Measurements from ENCODE around the gene ARSB.
A peak's percentile ranks its signal among the peaks of the same experiment; 100 is the strongest.

ARSB gene

DNA sequence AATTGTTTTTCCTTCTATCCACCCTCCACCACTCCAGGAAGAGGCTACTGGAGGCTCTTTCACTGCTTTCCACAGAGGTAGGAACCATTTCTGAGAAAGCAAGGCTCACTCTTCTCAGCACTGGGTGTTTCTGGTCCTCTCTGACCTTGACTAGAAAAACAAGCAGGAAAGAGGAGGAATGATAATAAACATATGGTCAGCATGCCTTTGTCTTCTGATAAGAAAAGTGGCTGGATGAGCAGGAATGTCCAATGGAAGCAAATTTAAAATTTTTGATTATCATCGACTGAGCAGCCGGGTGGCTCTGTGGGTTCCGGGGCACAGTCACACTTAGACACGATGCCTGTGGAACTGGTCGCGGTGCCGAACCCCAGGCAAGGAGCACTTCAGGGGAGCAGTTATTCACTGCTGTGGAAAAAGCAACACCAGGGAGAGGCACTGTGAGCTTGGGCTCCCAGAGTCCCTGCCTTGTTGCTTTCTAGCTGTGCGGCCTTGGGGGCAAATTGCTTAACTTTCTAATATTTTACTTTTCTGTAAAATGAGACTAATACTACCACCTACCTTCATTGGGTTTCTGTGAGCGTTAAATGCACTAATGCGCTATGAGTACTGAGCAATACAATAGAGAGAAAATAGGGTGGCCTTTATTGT, 179.5 kb downstream of the ARSB start:
- DNase-seq (no peak), ATAC-seq (no peak)

DNA sequence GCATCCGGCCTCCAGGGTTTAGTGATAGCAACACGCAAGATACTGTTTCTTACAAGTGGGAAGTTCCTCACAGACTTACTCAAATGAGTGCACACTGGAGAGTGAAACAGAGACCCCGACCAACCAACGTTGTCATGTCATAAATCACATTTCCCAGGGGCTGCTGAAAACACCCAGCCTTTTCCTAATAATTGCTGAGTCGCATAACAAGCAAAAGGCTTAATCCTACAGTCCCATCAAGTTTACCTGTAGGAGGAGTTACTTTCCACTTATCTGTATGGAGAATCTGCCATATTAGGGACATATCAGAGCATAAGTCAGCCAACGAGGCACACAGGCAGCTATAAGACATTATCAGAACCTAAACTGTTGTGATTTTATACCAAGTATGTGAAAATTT, 180.1 kb downstream of the ARSB start:
- ATAC-seq (no peak), DNase-seq (no peak)

DNA sequence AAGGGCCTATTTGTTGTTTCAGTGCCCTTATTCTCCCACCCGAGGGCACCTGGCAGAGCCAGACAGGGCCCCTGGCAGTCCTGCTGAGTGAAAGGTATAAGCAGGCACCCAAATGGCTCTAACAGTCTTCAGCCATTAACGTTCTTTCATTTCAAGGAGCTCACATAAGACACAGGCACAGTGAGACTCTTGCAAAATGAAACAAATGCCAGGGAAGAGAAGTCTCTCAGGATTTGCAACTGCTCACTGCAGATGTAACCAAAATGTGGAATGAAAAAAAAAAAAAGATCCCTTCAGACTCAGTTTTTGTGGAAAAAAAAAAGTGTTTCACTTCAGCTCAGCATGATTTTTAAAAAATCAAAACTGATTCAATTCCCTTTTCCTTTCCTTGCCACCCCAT, 181.2 kb downstream of the ARSB start:
- ATAC-seq (no peak), DNase-seq (no peak)

GRCh38 chr5:78803353-78803752, 181.8 kb downstream of the ARSB start:
- ATAC-seq (no peak), DNase-seq (no peak)

DNA sequence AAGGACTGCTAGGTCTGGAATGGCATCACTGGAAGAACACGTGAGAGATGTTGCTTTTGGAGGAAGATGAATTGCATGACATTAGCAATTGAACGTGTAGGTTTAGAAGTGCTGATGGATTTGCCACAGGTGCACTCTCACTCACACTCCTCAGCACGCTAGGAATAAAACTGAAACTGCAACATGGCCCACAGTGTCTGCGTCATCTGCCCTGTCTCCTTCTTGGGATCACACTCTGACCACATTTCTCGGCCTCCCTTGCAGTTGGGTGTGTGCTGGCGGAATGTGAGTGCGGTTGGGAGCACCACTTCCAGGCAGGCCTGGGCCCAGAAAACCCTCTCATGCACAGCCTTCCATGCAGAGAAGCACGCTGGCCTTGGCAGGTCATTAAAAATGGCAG, 183.7 kb downstream of the ARSB start:
- DNase-seq (no peak), ATAC-seq (no peak)

DNA sequence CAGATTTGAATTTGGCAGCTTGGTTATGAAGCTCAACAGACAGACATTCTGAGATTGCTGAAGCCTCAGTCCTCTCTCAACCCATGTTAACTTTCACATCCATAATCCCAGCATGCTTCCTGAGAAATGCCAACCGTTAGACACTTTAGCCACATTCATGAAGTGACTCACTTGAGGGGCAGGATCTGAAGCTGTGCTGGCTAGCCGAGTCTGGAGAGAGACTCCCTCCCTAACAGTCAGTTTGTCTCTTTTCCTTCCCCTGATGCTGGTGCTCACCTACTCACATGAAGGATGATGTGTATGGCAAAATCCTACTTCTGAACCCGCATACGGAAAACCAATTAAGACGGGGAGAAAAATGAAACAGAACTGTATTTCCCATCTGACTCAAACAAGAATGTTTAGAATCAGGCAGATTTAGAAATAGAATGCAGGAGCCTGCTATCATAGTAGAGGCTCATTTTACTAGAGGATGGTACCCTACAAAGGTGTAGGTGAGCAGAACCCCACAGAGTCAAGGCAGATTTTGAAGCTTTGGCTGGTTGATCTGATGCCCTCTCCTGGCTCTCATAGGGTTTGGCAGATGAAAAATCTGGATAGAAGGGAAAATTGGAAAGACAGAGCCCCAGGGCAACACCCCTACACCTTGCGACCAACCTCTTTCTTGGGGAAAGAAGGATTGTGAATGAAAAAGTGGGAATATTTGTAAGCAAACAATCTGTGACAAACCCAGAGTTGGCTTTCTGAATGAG, 185.7 kb downstream of the ARSB start:
- DNase-seq: no peak

GRCh38 chr5:78798673-78799029, 186.5 kb downstream of the ARSB start:
- no peak for DNase-seq

More for the DNA sequence above, 185.7 kb downstream of the ARSB start:
- ATAC-seq: no peak

GRCh38 chr5:78797936-78798672, 187.0 kb downstream of the ARSB start:
- DNase-seq (no peak), ATAC-seq (no peak)

More at GRCh38 chr5:78798673-78799029, 186.5 kb downstream of the ARSB start:
- ATAC-seq: no peak

DNA sequence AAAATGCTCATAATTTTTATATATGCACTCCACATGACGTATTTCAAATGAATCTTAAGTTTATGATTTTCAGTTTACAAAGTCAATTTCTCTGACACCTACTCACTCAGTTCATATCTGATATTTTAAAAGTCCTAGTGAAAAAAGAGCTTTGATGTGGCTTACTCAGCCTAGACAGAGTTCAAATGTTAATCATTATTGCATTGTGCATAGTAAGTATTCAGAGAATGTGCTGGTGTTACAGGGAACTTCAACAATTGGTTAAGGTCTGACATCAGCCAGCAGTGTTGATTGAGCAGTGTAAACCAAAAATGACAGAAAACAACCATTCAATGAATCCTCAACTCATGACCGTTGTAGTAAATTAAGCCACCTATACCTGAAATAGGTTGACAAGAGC, 189.4 kb downstream of the ARSB start:
- DNase-seq (no peak), ATAC-seq (peak; percentile 55)

DNA sequence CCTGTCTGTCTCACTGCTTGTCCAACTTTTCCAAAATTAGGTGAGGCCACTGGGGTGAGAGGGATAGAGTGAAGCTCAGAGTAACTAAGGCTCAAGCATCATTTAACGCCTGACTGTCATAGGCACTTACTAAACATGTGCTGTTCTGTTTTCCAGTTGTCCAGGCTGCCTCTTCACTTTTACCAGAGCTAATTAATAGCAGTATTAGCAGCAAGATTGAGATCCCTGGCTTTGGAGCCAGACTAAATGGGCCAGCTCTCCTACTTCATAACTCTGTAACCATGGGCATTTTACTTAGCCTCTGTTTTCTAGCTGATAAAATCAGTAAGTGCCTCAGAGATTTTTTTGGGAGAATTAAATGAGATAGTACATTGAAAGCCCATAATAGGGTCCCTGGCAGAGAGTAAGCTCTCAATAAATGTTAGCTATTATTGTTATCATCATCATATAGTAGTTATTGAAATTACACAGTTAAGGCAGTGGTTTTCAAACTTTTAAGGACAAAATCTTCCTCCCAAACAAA, 190.4 kb downstream of the ARSB start:
- no peak for ATAC-seq
- DNase-seq: no peak

GRCh38 chr5:78793907-78794662, 191.0 kb downstream of the ARSB start:
- no peak for ATAC-seq
- no peak for DNase-seq

DNA sequence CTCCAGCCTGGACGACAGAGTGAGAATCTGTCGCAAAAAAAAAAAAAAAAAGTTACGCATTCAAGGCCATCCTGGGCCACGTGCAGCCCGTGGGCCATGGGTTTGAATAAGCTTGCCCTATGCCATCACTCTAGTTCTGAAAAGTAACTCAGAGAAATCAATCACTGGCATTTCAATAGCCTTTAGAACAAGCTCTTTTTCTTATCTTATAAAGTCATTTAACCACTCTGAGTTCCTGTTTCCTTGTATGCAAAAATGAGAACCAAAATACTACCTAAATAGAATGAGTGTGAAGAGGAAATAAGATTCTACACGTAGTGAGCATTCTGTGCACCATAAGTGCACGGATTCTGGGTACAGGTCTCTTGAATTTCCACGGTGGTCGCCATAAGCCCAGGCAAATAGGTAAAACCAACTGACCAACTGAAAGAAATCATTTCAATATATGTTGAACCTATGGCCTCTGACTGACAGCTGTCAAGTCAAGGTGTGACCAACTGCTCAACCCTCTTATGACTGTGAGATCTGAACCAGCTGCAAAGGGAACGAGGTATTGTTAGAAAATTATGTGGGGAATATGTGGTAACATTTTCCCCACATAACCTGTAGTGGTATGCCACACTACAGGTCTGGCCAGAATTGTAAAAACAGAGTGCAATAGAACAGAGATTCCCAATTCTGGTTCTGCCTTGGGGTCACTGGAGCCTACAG, 192.6 kb downstream of the ARSB start:
- no peak for ATAC-seq
- DNase-seq: no peak

DNA sequence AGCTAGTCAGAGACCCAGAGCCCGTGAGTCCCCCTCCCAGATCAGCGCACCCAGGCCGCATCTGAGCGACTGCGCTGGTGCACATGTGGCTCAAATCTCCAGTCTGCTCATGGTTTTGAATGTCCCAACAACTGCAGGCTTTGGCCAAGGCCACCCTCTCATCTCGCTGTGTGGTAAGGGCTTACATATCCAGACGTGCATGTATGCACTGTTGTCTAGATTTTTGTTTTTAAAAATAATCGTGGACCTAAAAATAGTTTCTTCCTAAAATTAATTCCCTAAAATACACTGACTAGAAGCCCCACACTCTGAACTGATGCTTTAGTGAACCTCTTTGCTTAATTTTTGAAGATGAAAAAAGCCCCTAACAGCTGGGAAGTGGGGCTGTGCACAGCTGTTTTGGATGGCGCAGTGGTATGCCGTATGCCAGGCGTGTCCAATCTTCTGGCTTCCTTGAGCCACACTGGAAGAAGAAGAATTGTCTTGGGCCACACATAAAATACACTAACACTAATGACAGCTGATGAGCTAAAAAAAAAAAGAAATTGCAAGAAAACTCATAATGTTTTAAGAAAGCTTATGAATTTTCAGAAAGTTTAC, 193.5 kb downstream of the ARSB start:
- DNase-seq (no peak), ATAC-seq (no peak)

- ATAC-seq (no peak), DNase-seq (no peak)
Observed at GRCh38 chr5:78787783-78788182, 197.3 kb downstream of the ARSB start.

- no peak for ATAC-seq
- DNase-seq: no peak
Observed at GRCh38 chr5:78785454-78785853, 199.7 kb downstream of the ARSB start.

GRCh38 chr5:78783434-78784130, 201.5 kb downstream of the ARSB start:
- ATAC-seq: no peak

DNA sequence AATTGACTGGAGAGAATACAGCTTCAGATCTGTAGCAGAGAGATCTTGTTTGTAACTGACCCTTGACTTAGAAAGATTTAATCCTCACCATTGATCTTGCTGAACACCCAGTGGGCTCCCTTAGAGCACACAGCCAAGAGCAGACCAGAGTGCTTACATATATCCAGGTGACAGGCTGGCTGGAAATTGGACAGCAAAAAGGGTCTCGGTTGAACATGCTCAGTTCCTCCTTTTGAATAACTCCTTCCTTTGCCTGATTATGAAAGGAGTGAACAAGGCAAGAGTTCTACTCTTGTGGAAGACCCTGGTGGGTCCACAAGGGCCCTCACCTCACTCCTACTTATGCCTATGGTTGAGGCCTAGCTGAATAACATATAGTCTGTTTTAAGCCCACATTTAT, 202.4 kb downstream of the ARSB start:
- no peak for ATAC-seq
- no peak for DNase-seq

More at GRCh38 chr5:78783434-78784130, 201.5 kb downstream of the ARSB start:
- no peak for DNase-seq

- DNase-seq (no peak), ATAC-seq (no peak)
Observed at GRCh38 chr5:78781611-78782286, 203.4 kb downstream of the ARSB start.

GRCh38 chr5:78779771-78780616, 205.1 kb downstream of the ARSB start:
- ATAC-seq (no peak), DNase-seq (no peak)

All from stimulated activated naive CD8-positive, alpha-beta T cell treated with anti-CD3 and anti-CD28 coated beads, Interleukin-15, Interleukin-2, amounts not matched to agents 100 U/mL and 50 U/mL, for 24 hours (primary cell).